ENCODE results near the gene ELOVL6. TPM values are rescaled to one million over a fixed set of nuclear protein-coding genes. Genes with fewer than 3 reads are reported as not detected.

The ELOVL6 gene
- polyA plus RNA-seq, 1 donor from 2014 or later = 21.3 TPM

- Histone ChIP-seq H3K36me3 (ENCODE audit: insufficient read depth, low read length) (no peaks in the 10 kb centered on the region), H3F3A (ENCODE audit: insufficient read depth, low read length, poor library complexity, severe bottlenecking) (no peaks in the 10 kb centered on the region), H3K4me2 (ENCODE audit: low read length) (no peak overlapping the region), H3K4me3 (ENCODE audit: low read length) (no peak overlapping the region), H4K20me1 (ENCODE audit: insufficient read depth) (no peaks in the 10 kb centered on the region), H2AFZ (ENCODE audit: low read depth, low read length) (no peak overlapping the region), H3K27me3 (ENCODE audit: insufficient read depth, low read depth, low read length) (no peaks in the 10 kb centered on the region), H3K9me2 (ENCODE audit: insufficient read depth, low read length) (no peaks in the 10 kb centered on the region), H3K9ac (ENCODE audit: low read length) (no peak overlapping the region), H3K27ac (ENCODE audit: low read length) (no peak overlapping the region), H3K9me3 (ENCODE audit: low read length) (peaks cover 8% of the 10 kb centered on the region), H3K79me2 (replicated peaks; ENCODE audit: insufficient read depth, low read length) (peaks cover 43% of the 10 kb centered on the region)
- TF ChIP-seq POLR2AphosphoS5 (IDR thresholded peaks at IDR 0.05) (no peak), TAF1 (IDR thresholded peaks at IDR 0.05; ENCODE audit: low read depth) (no peak), EP300 (conservative IDR thresholded peaks at IDR 0.05; ENCODE audit: poor library complexity, severe bottlenecking) (no peak), MXI1 (conservative IDR thresholded peaks at IDR 0.05; ENCODE audit: poor library complexity, severe bottlenecking) (no peak), REST (IDR thresholded peaks at IDR 0.05; ENCODE audit: borderline replicate concordance) (no peak), EZH2 (IDR thresholded peaks at IDR 0.05; ENCODE audit: borderline replicate concordance, insufficient read depth, low read length, poor library complexity, severe bottlenecking) (no peak), RAD21 (conservative IDR thresholded peaks at IDR 0.05) (no peak), SMC3 (conservative IDR thresholded peaks at IDR 0.05; ENCODE audit: poor library complexity) (no peak), CTCF (IDR thresholded peaks at IDR 0.05; ENCODE audit: poor library complexity, severe bottlenecking) (no peak)
Observed at GRCh38 chr4:110142461-110142860, 56.0 kb downstream of the ELOVL6 start.

- H3K27ac ChIP-seq (ENCODE audit: low read length) = no peak overlapping the region
- no peak overlapping the region for H3K4me3 ChIP-seq (ENCODE audit: low read length)
- H3K27me3 ChIP-seq (ENCODE audit: insufficient read depth, low read depth, low read length) = no peaks in the 10 kb centered on the region
- H3K9me2 ChIP-seq (ENCODE audit: insufficient read depth, low read length) = no peaks in the 10 kb centered on the region
- H3K79me2 ChIP-seq (replicated peaks; ENCODE audit: insufficient read depth, low read length) = peaks cover 23% of the 10 kb centered on the region
- no peaks in the 10 kb centered on the region for H3F3A ChIP-seq (ENCODE audit: insufficient read depth, low read length, poor library complexity, severe bottlenecking)
- H3K36me3 ChIP-seq (ENCODE audit: insufficient read depth, low read length) = no peaks in the 10 kb centered on the region
- H2AFZ ChIP-seq (ENCODE audit: low read depth, low read length) = no peak overlapping the region
- TF ChIP-seq TAF1 (IDR thresholded peaks at IDR 0.05; ENCODE audit: low read depth) (no peak), RAD21 (conservative IDR thresholded peaks at IDR 0.05) (no peak)
- H4K20me1 ChIP-seq (ENCODE audit: insufficient read depth) = no peaks in the 10 kb centered on the region
- no peak overlapping the region for H3K4me2 ChIP-seq (ENCODE audit: low read length)
- no peaks in the 10 kb centered on the region for H3K9me3 ChIP-seq (ENCODE audit: low read length)
- H3K9ac ChIP-seq (ENCODE audit: low read length) = no peak overlapping the region
Observed at GRCh38 chr4:110139815-110140214, 58.6 kb downstream of the ELOVL6 start.

- no peak overlapping the region for H3K4me2 ChIP-seq (ENCODE audit: low read length)
- H4K20me1 ChIP-seq (ENCODE audit: insufficient read depth) = no peaks in the 10 kb centered on the region
- no peak overlapping the region for H3K4me3 ChIP-seq (ENCODE audit: low read length)
- no peak overlapping the region for H3K27ac ChIP-seq (ENCODE audit: low read length)
- no peaks in the 10 kb centered on the region for H3K9me2 ChIP-seq (ENCODE audit: insufficient read depth, low read length)
- TF ChIP-seq EP300 (conservative IDR thresholded peaks at IDR 0.05; ENCODE audit: poor library complexity, severe bottlenecking) (no peak), MXI1 (conservative IDR thresholded peaks at IDR 0.05; ENCODE audit: poor library complexity, severe bottlenecking) (no peak)
- H3K36me3 ChIP-seq (ENCODE audit: insufficient read depth, low read length) = no peaks in the 10 kb centered on the region
- no peaks in the 10 kb centered on the region for H3F3A ChIP-seq (ENCODE audit: insufficient read depth, low read length, poor library complexity, severe bottlenecking)
- H3K9ac ChIP-seq (ENCODE audit: low read length) = no peak overlapping the region
- no peak overlapping the region for H2AFZ ChIP-seq (ENCODE audit: low read depth, low read length)
- peaks cover 18% of the 10 kb centered on the region for H3K79me2 ChIP-seq (replicated peaks; ENCODE audit: insufficient read depth, low read length)
- no peaks in the 10 kb centered on the region for H3K27me3 ChIP-seq (ENCODE audit: insufficient read depth, low read depth, low read length)
- no peaks in the 10 kb centered on the region for H3K9me3 ChIP-seq (ENCODE audit: low read length)
Observed at GRCh38 chr4:110139111-110139510, 59.3 kb downstream of the ELOVL6 start.
